Hematopoietic multipotent progenitor cell treated with erythropoietin and hydrocortisone succinate and interleukin-3 and kit ligand, for 6 days (in vitro differentiated cells): ENCODE results near the gene EIF4G3.

Experiments
- DNase-seq: peaks from one replicate; pipeline ENCODE4 v3.0.0-alpha.2; 2015

The EIF4G3 gene

GRCh38 chr1:20987831-20988825 is 188.6 kb downstream of the EIF4G3 start:
- no peak for DNase-seq

DNA sequence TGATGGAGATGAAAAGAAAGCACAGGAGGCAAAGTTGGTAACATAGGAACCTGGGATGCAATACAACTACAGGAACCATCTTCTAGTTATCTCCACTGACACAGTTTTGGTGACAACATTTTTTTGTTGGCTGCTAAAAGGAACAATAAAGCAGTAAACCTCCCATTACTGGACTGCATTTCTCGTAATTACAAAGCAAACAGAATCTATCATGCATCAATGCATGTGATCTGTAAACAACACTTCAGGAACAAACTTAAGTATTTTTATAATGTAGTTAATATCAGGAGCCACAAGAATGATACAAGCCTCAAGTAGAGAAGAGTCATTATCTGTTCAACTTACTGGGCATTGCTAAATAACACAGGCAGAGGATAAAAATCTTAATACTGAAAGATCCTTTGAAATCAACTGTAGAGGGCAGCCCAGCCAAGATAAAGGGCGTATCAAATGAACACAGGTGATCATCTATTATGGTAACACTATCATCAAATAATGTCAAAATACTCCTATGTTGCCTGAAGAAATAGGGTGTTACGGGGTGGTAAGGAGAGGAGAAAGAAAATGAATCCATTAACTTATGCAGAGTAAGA is 193.3 kb downstream of the EIF4G3 start:
- peak; percentile 37 for DNase-seq

DNA sequence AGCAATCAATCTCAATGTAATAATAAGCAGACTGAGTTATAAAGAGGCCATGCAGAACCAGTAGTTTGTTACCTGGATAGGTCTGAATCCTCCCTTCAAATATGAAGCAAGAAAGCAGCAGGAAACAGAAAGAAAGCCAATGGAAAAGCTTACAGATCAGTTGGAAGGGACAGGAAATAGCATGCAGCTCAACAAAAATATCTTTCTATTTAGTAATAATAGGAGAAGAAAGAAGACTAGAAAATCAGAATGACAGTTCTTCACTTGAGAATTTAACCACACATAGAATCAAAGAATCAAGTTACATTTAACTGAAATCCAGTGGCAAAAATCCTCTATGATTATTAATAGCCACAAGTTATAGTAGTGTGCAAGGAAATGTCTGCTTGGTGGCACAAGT is 194.4 kb downstream of the EIF4G3 start:
- no peak for DNase-seq

GRCh38 chr1:20981915-20982314 is 194.8 kb downstream of the EIF4G3 start:
- DNase-seq: peak; percentile 74

GRCh38 chr1:20980051-20980450 is 196.6 kb downstream of the EIF4G3 start:
- no peak for DNase-seq

- peak; percentile 38 for DNase-seq
Observed at GRCh38 chr1:20978413-20978812, 198.3 kb downstream of the EIF4G3 start.

GRCh38 chr1:20975668-20976067 is 201.0 kb downstream of the EIF4G3 start:
- no peak for DNase-seq

GRCh38 chr1:20974951-20975350 is 201.7 kb downstream of the EIF4G3 start:
- no peak for DNase-seq

- DNase-seq: no peak
Observed at GRCh38 chr1:20974069-20974468, 202.6 kb downstream of the EIF4G3 start.

DNA sequence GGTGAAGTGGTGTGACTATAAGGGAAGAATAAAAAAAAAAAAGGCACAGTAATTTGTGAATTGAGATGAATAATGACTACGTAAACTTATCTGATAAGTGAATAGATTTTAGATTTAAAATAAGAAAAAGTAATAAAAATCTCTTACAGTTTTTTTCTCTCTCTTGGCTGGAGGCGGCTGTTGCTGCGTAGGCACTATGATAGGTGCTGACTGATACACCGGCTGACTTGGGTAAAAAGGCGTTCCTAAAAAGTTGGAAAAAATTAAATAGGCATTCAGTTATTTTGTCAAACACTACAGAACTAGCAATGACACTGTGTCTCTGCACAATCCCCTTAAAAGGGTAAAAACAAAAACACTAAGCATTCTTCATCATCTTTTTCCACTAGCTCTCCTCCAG is 203.8 kb downstream of the EIF4G3 start:
- DNase-seq: no peak

GRCh38 chr1:20964540-20965484 is 211.9 kb downstream of the EIF4G3 start:
- peak; percentile 38 for DNase-seq

DNA sequence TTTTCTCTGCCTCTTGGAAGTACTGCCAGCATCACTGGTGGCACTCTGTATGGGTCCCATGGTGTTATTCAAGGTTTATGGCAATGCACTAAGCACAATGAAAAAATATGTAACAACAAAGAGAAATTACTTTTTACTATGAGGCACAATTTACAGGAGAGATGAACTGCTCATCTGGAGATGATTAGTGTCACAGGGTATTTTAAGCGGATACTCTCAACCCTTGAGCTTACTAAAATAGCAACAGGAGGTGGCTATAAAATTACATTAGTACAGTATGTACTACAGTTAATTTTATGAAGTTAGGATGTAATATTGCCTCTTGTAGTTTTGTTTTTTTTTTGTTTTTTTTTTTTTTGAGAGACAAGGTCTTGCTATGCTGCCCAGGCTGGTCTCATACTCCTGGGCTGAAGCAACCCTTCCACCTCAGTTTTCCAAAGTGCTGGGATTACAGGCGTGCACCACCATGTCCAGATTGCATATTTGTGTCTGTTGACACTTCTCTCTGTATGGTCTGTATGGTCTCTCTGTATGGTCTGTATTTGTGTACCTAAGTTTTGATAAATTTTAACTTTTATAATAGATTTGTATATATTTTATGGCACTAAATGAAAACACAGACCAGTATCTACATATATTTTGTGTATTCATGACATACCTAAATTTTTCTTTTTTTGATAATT is 214.0 kb downstream of the EIF4G3 start:
- DNase-seq: no peak

GRCh38 chr1:20958430-20958829 is 218.3 kb downstream of the EIF4G3 start:
- DNase-seq: no peak

- DNase-seq: no peak
Observed at GRCh38 chr1:20956272-20956671, 220.4 kb downstream of the EIF4G3 start.

DNA sequence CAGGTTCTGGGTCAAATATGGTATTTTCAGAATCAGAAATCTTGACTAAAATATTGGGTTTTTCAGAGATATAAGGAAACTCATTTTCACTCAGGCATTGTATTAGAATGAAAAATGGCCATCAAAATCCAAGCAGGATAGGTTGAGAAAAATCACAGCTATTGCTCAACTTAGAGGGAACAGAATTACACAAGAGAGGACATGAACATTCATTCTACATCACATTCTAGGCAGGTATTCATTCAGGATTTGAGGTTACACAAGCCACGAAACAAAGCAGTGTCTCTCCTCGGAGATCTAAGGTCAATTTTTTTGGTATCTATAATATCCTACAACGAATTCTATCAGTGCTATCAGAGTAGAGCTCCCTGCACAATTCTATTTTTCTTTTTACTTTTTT is 226.0 kb downstream of the EIF4G3 start:
- DNase-seq: no peak

GRCh38 chr1:20949871-20950590 is 226.7 kb downstream of the EIF4G3 start:
- peak; percentile 51 for DNase-seq

GRCh38 chr1:20948101-20948500 is 228.6 kb downstream of the EIF4G3 start:
- peak; percentile 21 for DNase-seq

- no peak for DNase-seq
Observed at GRCh38 chr1:20947409-20947808, 229.3 kb downstream of the EIF4G3 start.

GRCh38 chr1:20936621-20937020 is 240.1 kb downstream of the EIF4G3 start:
- DNase-seq: no peak

- DNase-seq: no peak
Observed at GRCh38 chr1:20936216-20936615, 240.5 kb downstream of the EIF4G3 start.

DNA sequence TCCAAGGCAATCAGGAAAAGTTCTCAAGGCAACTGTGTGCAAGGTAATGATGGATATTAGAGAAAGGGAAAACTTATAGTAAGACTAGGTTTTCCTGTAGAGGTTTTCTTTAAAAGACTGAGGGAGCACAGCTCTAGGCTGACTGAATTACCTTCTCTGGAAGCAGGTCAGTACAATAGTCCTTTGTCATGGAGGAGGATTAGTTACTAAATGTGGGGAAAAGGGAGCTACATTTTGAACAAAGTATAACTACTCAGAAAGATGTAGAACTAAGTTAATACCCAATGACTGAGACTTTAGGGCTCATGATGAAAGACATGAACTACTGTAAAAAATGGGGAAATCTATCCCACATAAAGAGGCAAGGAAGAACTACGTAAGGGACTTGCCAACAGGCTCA is 241.0 kb downstream of the EIF4G3 start:
- DNase-seq: no peak
